ENCODE data around the gene KSR2. TPM values are rescaled to one million over a fixed set of nuclear protein-coding genes. Genes with fewer than 3 reads are reported as not detected.
A peak's percentile ranks its signal among the peaks of the same experiment; 100 is the strongest.

Gene KSR2
- total RNA-seq, 2 donors from 2014 or later: 1.1 to 2.0 TPM

GRCh38 chr12:117497407-117497806 is 471.4 kb downstream of the KSR2 start:
- H3K27ac Mint-ChIP-seq: no peak overlapping the region
- H3K27me3 Mint-ChIP-seq (ENCODE audit: insufficient read depth): peaks cover 31% of the 10 kb centered on the region

GRCh38 chr12:117494833-117495655 is 473.7 kb downstream of the KSR2 start:
- H3K27me3 Mint-ChIP-seq (ENCODE audit: insufficient read depth): peaks cover 18% of the 10 kb centered on the region
- H3K36me3 Mint-ChIP-seq (ENCODE audit: low read depth): no peaks in the 10 kb centered on the region
- no peak for TF ChIP-seq CTCF (conservative IDR thresholded peaks at IDR 0.05)
- peaks cover 22% of the 10 kb centered on the region for H3K4me1 Mint-ChIP-seq
- no peaks in the 10 kb centered on the region for H3K9me3 Mint-ChIP-seq
- WGBS, 2 experiments (ENCODE audit: insufficient coverage in 1 of 2, insufficient read length in 1 of 2): 49 to 67% methylated on average over 7 to 8 of the region's 8 CpGs
- Histone ChIP-seq H3K9ac (ENCODE audit: extremely low read depth, low read length, poor library complexity, severe bottlenecking) (no peak overlapping the region), H3K27me3 (ENCODE audit: control insufficient read depth, insufficient read depth, low read length, poor library complexity, severe bottlenecking) (no peaks in the 10 kb centered on the region), H3K4me3 (ENCODE audit: low read length) (no peak overlapping the region), H3K27ac (ENCODE audit: low read depth, low read length) (no peak overlapping the region), H3K36me3 (ENCODE audit: control insufficient read depth, insufficient read depth, low read length) (no peaks in the 10 kb centered on the region), H3K9me3 (ENCODE audit: control insufficient read depth, low read length) (no peaks in the 10 kb centered on the region), H3K4me1 (ENCODE audit: control insufficient read depth, insufficient read depth, low read length) (no peaks in the 10 kb centered on the region)
- H3K4me3 Mint-ChIP-seq: no peak overlapping the region
- peak; percentile 66 for DNase-seq
- H3K27ac Mint-ChIP-seq: no peak overlapping the region

More at GRCh38 chr12:117497407-117497806, 471.4 kb downstream of the KSR2 start:
- Histone ChIP-seq H3K36me3 (ENCODE audit: control insufficient read depth, insufficient read depth, low read length) (no peaks in the 10 kb centered on the region), H3K4me1 (ENCODE audit: control insufficient read depth, insufficient read depth, low read length) (no peaks in the 10 kb centered on the region), H3K9ac (ENCODE audit: extremely low read depth, low read length, poor library complexity, severe bottlenecking) (no peak overlapping the region), H3K27me3 (ENCODE audit: control insufficient read depth, insufficient read depth, low read length, poor library complexity, severe bottlenecking) (peaks cover 20% of the 10 kb centered on the region), H3K27ac (ENCODE audit: low read depth, low read length) (no peak overlapping the region), H3K4me3 (ENCODE audit: low read length) (no peak overlapping the region), H3K9me3 (ENCODE audit: control insufficient read depth, low read length) (no peaks in the 10 kb centered on the region)
- no peak for DNase-seq
- H3K4me3 Mint-ChIP-seq: no peak overlapping the region
- H3K9me3 Mint-ChIP-seq: no peaks in the 10 kb centered on the region
- no peak for TF ChIP-seq CTCF (conservative IDR thresholded peaks at IDR 0.05)
- no peaks in the 10 kb centered on the region for H3K36me3 Mint-ChIP-seq (ENCODE audit: low read depth)
- peaks cover 22% of the 10 kb centered on the region for H3K4me1 Mint-ChIP-seq
- 84 to 89% methylated on average over 5 to 7 of the region's 7 CpGs for WGBS, 2 experiments (ENCODE audit: insufficient coverage in 1 of 2, insufficient read length in 1 of 2)

DNA sequence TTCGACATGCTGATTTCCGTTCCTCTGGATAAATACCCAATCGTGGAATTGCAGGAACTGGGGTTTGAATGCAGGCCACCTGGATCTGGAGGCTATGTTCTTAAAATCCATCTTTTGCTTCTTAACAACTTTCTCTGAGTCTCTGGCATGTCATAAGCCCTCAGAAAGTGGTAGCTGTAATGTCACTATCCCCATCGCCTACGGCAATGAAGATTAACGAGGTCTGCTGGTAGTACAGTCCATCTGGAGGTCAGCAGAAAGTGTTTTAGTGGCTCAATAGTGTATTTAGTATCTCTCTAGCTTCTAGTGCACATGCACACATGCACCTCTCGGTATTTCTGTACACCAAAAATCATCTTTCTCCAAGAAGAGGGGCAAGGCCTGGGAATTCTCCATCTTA is 477.1 kb downstream of the KSR2 start:
- Histone ChIP-seq H3K4me3 (ENCODE audit: low read length) (no peak overlapping the region), H3K27ac (ENCODE audit: low read depth, low read length) (no peak overlapping the region), H3K36me3 (ENCODE audit: control insufficient read depth, insufficient read depth, low read length) (no peaks in the 10 kb centered on the region), H3K27me3 (ENCODE audit: control insufficient read depth, insufficient read depth, low read length, poor library complexity, severe bottlenecking) (no peaks in the 10 kb centered on the region), H3K9ac (ENCODE audit: extremely low read depth, low read length, poor library complexity, severe bottlenecking) (no peak overlapping the region), H3K4me1 (ENCODE audit: control insufficient read depth, insufficient read depth, low read length) (peaks cover 3% of the 10 kb centered on the region), H3K9me3 (ENCODE audit: control insufficient read depth, low read length) (no peaks in the 10 kb centered on the region)
- no peak for DNase-seq
- Mint-ChIP-seq H3K27ac (no peak overlapping the region), H3K4me3 (no peak overlapping the region), H3K27me3 (ENCODE audit: insufficient read depth) (peaks cover 8% of the 10 kb centered on the region), H3K4me1 (peaks cover 14% of the 10 kb centered on the region), H3K9me3 (no peaks in the 10 kb centered on the region), H3K36me3 (ENCODE audit: low read depth) (no peaks in the 10 kb centered on the region)
- WGBS, 2 experiments (ENCODE audit: insufficient coverage in 1 of 2, insufficient read length in 1 of 2): 94 to 99% methylated on average over 7 of the region's 7 CpGs
- no peak for TF ChIP-seq CTCF (conservative IDR thresholded peaks at IDR 0.05)

Data from endodermal cell (in vitro differentiated cells).